ENCODE measurements around the gene C10orf71.

DNA sequence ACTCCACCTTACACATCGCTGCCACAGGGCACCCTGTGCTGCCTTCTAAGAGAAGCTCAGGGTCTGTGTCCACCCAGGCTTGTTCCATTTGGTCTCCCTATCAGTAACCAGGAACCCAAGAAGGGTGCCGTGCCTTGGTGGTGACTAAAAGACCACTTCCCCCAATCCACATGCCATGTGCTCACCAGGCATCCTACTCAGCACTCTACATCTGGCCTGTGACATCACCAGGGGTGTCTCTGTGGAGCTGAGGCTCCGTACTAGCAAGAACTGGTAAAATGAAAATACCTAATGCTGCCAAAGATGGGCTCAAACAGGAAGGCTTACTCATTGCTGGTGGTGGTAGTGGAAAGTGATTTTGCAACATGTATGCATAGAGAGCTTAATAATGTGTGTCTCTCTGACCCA, 19.0 kb upstream of the C10orf71 start:
- no peak for TF ChIP-seq POLR2A (IDR thresholded peaks at IDR 0.05)
- TF ChIP-seq, protein P1, sequence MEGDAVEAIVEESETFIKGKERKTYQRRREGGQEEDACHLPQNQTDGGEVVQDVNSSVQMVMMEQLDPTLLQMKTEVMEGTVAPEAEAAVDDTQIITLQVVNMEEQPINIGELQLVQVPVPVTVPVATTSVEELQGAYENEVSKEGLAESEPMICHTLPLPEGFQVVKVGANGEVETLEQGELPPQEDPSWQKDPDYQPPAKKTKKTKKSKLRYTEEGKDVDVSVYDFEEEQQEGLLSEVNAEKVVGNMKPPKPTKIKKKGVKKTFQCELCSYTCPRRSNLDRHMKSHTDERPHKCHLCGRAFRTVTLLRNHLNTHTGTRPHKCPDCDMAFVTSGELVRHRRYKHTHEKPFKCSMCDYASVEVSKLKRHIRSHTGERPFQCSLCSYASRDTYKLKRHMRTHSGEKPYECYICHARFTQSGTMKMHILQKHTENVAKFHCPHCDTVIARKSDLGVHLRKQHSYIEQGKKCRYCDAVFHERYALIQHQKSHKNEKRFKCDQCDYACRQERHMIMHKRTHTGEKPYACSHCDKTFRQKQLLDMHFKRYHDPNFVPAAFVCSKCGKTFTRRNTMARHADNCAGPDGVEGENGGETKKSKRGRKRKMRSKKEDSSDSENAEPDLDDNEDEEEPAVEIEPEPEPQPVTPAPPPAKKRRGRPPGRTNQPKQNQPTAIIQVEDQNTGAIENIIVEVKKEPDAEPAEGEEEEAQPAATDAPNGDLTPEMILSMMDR (IDR thresholded peaks at IDR 0.05): no peak
- TF ChIP-seq POLR2AphosphoS5 (IDR thresholded peaks at IDR 0.05): no peak
